ENCODE data around the gene CPA5. TPM values are rescaled to one million over a fixed set of nuclear protein-coding genes. Genes with fewer than 3 reads are reported as not detected.

The CPA5 gene
- total and polyA plus RNA-seq, 2 of the 8 experiments (the other 6 are each of a cell fraction or from before 2014, with no cell fraction given): 0.12 TPM; not detected in 1

DNA sequence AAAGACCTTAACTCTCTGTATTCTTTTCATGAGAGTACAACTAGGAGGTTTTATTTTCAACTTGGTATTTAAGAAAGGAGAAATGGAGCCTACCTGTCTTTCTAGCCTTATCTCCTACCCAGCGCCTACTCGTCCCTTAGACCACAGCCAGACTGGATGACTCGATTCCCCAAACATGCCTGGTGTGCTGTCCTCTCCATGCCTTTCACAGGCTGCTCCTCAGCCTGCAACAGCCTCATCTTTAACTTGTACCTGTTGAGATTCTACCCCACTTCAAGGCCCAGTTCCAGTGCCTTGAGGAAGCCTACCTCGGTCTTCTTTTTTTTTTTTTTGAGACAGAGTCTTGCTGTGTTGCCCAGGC is 65.1 kb downstream of the CPA5 start (continued):
- TF ChIP-seq SUZ12 (IDR thresholded peaks at IDR 0.05; ENCODE audit: low read length) (no peak), BRCA1 (IDR thresholded peaks at IDR 0.05; ENCODE audit: low read depth, low read length) (no peak), TCF12 (IDR thresholded peaks at IDR 0.05; ENCODE audit: low read depth, low read length) (no peak)
- TF ChIP-seq, protein P1, sequence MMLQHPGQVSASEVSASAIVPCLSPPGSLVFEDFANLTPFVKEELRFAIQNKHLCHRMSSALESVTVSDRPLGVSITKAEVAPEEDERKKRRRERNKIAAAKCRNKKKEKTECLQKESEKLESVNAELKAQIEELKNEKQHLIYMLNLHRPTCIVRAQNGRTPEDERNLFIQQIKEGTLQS (IDR thresholded peaks at IDR 0.05; ENCODE audit: insufficient read depth, low read depth, low read length): no peak

Data from H1 (cell line).